ENCODE results near the gene FRS3.

DNA sequence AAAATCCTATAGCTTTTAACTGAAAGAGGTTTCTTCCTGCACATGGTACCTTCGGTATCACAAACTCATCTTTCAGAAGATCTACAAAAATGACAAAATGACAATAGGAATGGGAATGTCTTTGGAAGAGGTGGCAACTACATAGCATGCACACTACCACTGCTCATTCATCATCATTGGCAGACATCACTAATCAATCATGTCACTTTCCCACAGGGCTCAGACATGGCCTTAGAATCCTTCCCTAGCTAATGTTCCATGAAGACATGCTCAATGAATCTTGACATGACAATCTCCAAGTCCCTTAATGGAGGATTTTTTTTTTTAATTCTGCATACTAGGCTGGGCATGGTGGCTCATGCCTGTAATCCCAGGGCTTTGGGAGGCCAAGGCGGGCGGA, 29.3 kb downstream of the FRS3 start:
- TF ChIP-seq CTCF (conservative IDR thresholded peaks at IDR 0.05) (no peak), EZH2 (IDR thresholded peaks at IDR 0.05; ENCODE audit: low read depth) (no peak)

Measured in PC-9 (cell line).